Endothelial cell of umbilical vein (primary cell): ENCODE measurements around the gene CCDC188.

Experiments
- CTCF ChIP-seq, 2 donors: IDR thresholded peaks; 1 replicate in 1 of 2; 2 replicates in 1 of 2; pipeline ENCODE4 v1.5.1; 2011; ENCODE audit warnings: low read length in 2 of 2, mild to moderate bottlenecking in 2 of 2, moderate library complexity in 2 of 2, control low read depth in 1 of 2, inconsistent platforms in 1 of 2, low read depth in 1 of 2; ENCODE audit not compliant: insufficient read depth in 1 of 2; ENCODE audit errors: extremely low read depth in 1 of 2
- MAX ChIP-seq: IDR thresholded peaks from 2 replicates; pipeline ENCODE4 v1.6.1; 2011; ENCODE audit not compliant: insufficient read depth, insufficient read length
- MYC ChIP-seq: IDR thresholded peaks from one replicate; pipeline ENCODE4 v1.6.1; 2011; ENCODE audit warnings: mild to moderate bottlenecking, low read depth, low read length
- POLR2A ChIP-seq: IDR thresholded peaks from 2 replicates; pipeline ENCODE4 v1.6.1; 2012; ENCODE audit warnings: low read depth, mild to moderate bottlenecking, control low read depth, low read length
- POLR2AphosphoS5 ChIP-seq: IDR thresholded peaks from 2 replicates; pipeline ENCODE4 v1.6.1; 2012; ENCODE audit warnings: low read depth, mild to moderate bottlenecking, control low read depth, low read length, moderate library complexity; ENCODE audit not compliant: insufficient read depth

- no peak for TF ChIP-seq MAX
- no peak for TF ChIP-seq CTCF (IDR thresholded peaks at IDR 0.05; ENCODE audit: extremely low read depth in 1 of 2, insufficient read depth in 1 of 2, low read depth in 1 of 2, low read length in 2 of 2)
- TF ChIP-seq POLR2A: no peak
- no peak for TF ChIP-seq POLR2AphosphoS5
- TF ChIP-seq MYC: no peak
Measured at GRCh38 chr22:20127318-20127868, 23.5 kb downstream of the CCDC188 start.
